ENCODE results near the gene PLA2G15. TPM values are rescaled to one million over a fixed set of nuclear protein-coding genes. Genes with fewer than 3 reads are reported as not detected.
A peak's percentile ranks its signal among the peaks of the same experiment; 100 is the strongest.

PLA2G15 gene, protein sequence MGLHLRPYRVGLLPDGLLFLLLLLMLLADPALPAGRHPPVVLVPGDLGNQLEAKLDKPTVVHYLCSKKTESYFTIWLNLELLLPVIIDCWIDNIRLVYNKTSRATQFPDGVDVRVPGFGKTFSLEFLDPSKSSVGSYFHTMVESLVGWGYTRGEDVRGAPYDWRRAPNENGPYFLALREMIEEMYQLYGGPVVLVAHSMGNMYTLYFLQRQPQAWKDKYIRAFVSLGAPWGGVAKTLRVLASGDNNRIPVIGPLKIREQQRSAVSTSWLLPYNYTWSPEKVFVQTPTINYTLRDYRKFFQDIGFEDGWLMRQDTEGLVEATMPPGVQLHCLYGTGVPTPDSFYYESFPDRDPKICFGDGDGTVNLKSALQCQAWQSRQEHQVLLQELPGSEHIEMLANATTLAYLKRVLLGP
- total RNA-seq (2014; rRNA removed; shearing (Covaris generic)) (36.2 and 47.6 TPM in 2 replicates), polyA plus RNA-seq (2016; fragmentation: Nextera tagmentation; extraction: Ambion mirVana) (24.8 and 26.0 TPM in 2 replicates)

DNA sequence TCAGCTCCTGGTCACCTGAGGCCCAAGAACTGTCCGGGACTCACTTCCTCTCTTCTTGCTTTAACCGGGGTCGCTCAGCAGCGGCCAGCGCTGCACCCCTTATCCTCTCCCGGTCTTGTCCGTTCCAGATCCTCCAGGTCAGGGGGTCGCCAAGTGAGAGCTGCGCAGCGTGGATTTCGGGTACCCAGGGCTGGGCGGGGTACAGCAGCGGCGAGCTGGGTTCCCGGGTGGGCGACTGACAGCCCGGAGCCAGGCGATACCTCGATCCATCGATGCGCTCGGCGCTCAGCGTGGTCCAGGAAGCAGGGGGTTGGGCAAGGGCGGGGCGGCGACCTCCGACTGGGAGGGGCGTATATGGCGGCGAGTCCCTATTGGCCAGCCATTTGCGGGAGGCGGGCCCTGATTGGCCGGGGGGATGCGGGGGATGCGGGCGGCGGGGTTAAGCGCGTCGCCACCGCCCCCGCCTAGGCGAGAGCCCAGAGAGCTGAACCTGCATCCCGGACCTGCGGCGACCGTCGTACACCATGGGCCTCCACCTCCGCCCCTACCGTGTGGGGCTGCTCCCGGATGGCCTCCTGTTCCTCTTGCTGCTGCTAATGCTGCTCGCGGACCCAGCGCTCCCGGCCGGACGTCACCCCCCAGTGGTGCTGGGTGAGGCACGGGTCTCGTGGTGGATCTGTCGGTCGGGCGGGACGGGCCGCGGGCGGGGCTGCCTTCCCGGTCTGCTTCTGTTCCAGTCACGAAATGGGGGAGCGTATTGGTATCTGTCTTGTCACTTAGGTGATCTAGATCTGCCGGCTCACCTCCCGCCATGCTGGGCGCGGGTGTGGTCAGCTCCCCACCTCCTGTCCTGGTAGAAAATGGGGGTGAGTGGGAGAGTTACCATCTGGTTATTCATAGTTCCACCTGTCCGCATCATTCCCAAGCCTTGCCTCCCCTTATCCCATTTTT is at the start of gene PLA2G15:
Gene PLA2G15 (plus strand): TSS at position 471 of the 951 bp plus-strand sequence. CDS start 54 bp downstream, at position 525.
- no peaks in the 10 kb centered on the region for H4K20me1 ChIP-seq (ENCODE audit: insufficient read depth)
- no peaks in the 10 kb centered on the region for H3F3A ChIP-seq (ENCODE audit: insufficient read depth)
- no peak within 1 kb of the TSS for H3K27ac ChIP-seq
- no peaks in the 10 kb centered on the region for H3K9me3 ChIP-seq (ENCODE audit: low read depth)
- H3K36me3 ChIP-seq (ENCODE audit: low read depth), result no peaks in the 10 kb centered on the region
- H3K4me3 ChIP-seq, result peak within 1 kb of the TSS; percentile 91
- H3K9ac ChIP-seq, result peak within 1 kb of the TSS; percentile 78
- DNase-seq, result peak; percentile 97
- H3K79me2 ChIP-seq (ENCODE audit: insufficient read depth), result peaks cover 31% of the 10 kb centered on the region
- in situ Hi-C loops (cut with MboI), result no loop called here
- 1 to 6% methylated on average over 36 to 75 of the region's 75 CpGs for WGBS, 2 experiments (ENCODE audit: low coverage in 1 of 2, low lambda C conversion rate in 2 of 2, missing lambda C conversion rate in 2 of 2)
- peak within 1 kb of the TSS; percentile 93 for H3K4me2 ChIP-seq (ENCODE audit: unreplicated experiment)
- TF ChIP-seq EZH2 (IDR thresholded peaks at IDR 0.05; ENCODE audit: insufficient read depth, poor library complexity, severe bottlenecking) (no peak), EZH2phosphoT487 (IDR thresholded peaks at IDR 0.05; ENCODE audit: insufficient read depth, low read depth) (no peak)
- H2AFZ ChIP-seq, result peak within 1 kb of the TSS; percentile 95
- peaks cover 10% of the 10 kb centered on the region for H3K4me1 ChIP-seq (ENCODE audit: insufficient read depth)
- H3K27me3 ChIP-seq (replicated peaks; ENCODE audit: insufficient read depth), result no peaks in the 10 kb centered on the region
- H3K9me2 ChIP-seq (ENCODE audit: insufficient read depth), result no peaks in the 10 kb centered on the region

DNA sequence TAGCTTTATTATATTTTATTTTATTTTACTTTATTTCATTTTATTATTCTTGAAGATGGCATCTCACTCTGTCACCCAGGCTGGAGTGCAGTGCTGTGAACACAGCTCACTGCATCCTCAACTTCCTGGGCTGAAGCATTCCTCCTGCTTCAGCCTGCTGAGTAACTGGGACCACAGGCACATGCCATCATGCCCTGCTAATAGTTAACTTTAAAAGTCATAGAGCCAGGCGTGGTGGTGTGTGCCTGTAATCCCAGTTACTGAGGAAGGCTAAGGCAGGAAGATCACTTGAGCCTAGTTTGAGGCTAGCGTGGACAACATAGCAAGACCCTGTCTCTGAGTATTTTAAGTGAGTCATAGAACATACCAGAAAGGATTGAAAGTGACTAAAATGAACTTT is 47.9 kb upstream of the PLA2G15 start:
- in situ Hi-C loops (cut with MboI), result no loop called here
- DNase-seq, result peak; percentile 59
- H3K9me3 ChIP-seq (ENCODE audit: low read depth), result no peaks in the 10 kb centered on the region
- H3K9me2 ChIP-seq (ENCODE audit: insufficient read depth), result no peaks in the 10 kb centered on the region
- H4K20me1 ChIP-seq (ENCODE audit: insufficient read depth), result no peaks in the 10 kb centered on the region
- 94% methylated on average over 2 of the region's 2 CpGs for WGBS, 2 experiments (ENCODE audit: low coverage in 1 of 2, low lambda C conversion rate in 2 of 2, missing lambda C conversion rate in 2 of 2)
- H3K27ac ChIP-seq, result no peak overlapping the region
- no peak overlapping the region for H3K4me3 ChIP-seq
- no peak overlapping the region for H2AFZ ChIP-seq
- H3K4me2 ChIP-seq (ENCODE audit: unreplicated experiment), result no peak overlapping the region
- H3F3A ChIP-seq (ENCODE audit: insufficient read depth), result no peaks in the 10 kb centered on the region
- H3K4me1 ChIP-seq (ENCODE audit: insufficient read depth), result no peaks in the 10 kb centered on the region
- no peaks in the 10 kb centered on the region for H3K79me2 ChIP-seq (ENCODE audit: insufficient read depth)
- no peak overlapping the region for H3K9ac ChIP-seq
- H3K27me3 ChIP-seq (replicated peaks; ENCODE audit: insufficient read depth), result no peaks in the 10 kb centered on the region
- no peaks in the 10 kb centered on the region for H3K36me3 ChIP-seq (ENCODE audit: low read depth)
- TF ChIP-seq EZH2phosphoT487 (IDR thresholded peaks at IDR 0.05; ENCODE audit: insufficient read depth, low read depth) (no peak), EZH2 (IDR thresholded peaks at IDR 0.05; ENCODE audit: insufficient read depth, poor library complexity, severe bottlenecking) (no peak)

DNA sequence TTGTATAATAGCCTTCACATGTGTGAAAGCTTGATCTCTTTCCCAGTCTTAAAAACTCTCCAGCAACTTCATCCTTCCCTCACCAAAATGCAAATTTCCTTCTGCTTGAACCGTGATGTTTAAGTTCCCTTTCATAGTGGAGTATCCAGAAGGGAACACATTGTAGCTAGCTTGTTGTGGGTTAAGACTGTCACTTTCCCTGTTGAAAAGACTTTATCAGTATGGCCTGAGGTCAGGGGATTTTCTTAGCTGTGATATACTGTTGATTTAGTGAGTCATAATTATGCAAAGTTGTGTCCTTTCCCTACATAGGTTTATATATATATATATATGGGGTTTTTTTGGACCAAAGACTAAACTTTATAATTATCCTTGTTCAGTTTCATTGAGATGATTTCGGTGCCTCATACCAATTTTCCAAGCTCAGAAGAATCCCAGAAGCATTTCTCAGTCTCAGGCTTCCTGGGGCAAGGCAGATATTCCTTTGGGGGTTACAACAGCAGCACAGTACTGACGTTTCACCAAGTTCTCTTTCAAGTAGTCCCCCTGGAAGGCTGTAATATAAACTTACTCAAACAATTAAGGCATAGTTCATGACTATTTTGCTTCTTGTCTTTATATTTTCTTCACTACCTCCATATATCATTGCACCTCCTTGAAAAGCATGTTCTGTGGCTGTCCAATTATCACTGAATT is 44.9 kb upstream of the PLA2G15 start:
- Histone ChIP-seq H3K9me2 (ENCODE audit: insufficient read depth) (0 out of 2 replicates have a peak, but pooled peaks cover 3% of the 10 kb centered on the region), H3K27me3 (replicated peaks; ENCODE audit: insufficient read depth) (no peaks in the 10 kb centered on the region), H3K27ac (no peak overlapping the region), H3F3A (ENCODE audit: insufficient read depth) (no peaks in the 10 kb centered on the region), H2AFZ (no peak overlapping the region), H3K4me3 (no peak overlapping the region), H3K79me2 (ENCODE audit: insufficient read depth) (no peaks in the 10 kb centered on the region), H3K4me1 (ENCODE audit: insufficient read depth) (no peaks in the 10 kb centered on the region), H4K20me1 (ENCODE audit: insufficient read depth) (no peaks in the 10 kb centered on the region), H3K9ac (no peak overlapping the region), H3K9me3 (ENCODE audit: low read depth) (no peaks in the 10 kb centered on the region), H3K4me2 (ENCODE audit: unreplicated experiment) (no peak overlapping the region), H3K36me3 (ENCODE audit: low read depth) (no peaks in the 10 kb centered on the region)
- DNase-seq, result peak; percentile 30
- TF ChIP-seq EZH2 (IDR thresholded peaks at IDR 0.05; ENCODE audit: insufficient read depth, poor library complexity, severe bottlenecking) (no peak), EZH2phosphoT487 (IDR thresholded peaks at IDR 0.05; ENCODE audit: insufficient read depth, low read depth) (no peak)
- in situ Hi-C loops (cut with MboI), result no loop called here
- 38 to 54% methylated on average over 3 of the region's 3 CpGs for WGBS, 2 experiments (ENCODE audit: low coverage in 1 of 2, low lambda C conversion rate in 2 of 2, missing lambda C conversion rate in 2 of 2)

DNA sequence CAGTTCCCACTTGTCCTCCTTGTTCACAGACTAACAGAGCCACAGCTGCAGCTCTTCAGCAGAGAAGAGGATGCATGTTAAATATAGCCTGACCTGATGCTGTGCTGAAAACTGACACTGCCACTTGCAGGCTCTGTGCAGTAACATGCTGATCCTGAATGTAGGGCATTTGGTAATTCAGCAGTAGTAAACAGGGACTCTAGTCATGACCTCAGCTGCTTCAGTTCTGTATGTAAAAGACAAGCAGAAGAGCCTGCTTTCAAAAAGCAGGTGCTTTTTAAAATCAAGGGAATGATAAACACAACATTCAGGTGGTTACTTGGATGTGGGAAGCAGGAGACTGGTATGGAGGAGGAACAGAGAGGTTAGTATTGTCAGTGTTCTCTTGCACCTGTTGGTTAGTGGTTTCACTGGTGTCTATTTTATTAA is 43.1 kb upstream of the PLA2G15 start:
- H3K79me2 ChIP-seq (ENCODE audit: insufficient read depth), result no peaks in the 10 kb centered on the region
- no peaks in the 10 kb centered on the region for H3K36me3 ChIP-seq (ENCODE audit: low read depth)
- TF ChIP-seq EZH2phosphoT487 (IDR thresholded peaks at IDR 0.05; ENCODE audit: insufficient read depth, low read depth) (no peak), EZH2 (IDR thresholded peaks at IDR 0.05; ENCODE audit: insufficient read depth, poor library complexity, severe bottlenecking) (no peak)
- DNase-seq, result no peak
- no peaks in the 10 kb centered on the region for H3K4me1 ChIP-seq (ENCODE audit: insufficient read depth)
- in situ Hi-C loops (cut with MboI), result no loop called here
- no peak overlapping the region for H3K9ac ChIP-seq
- no peaks in the 10 kb centered on the region for H3K9me3 ChIP-seq (ENCODE audit: low read depth)
- no peaks in the 10 kb centered on the region for H3K27me3 ChIP-seq (replicated peaks; ENCODE audit: insufficient read depth)
- H3K27ac ChIP-seq, result no peak overlapping the region
- H4K20me1 ChIP-seq (ENCODE audit: insufficient read depth), result no peaks in the 10 kb centered on the region
- H3K9me2 ChIP-seq (ENCODE audit: insufficient read depth), result 0 out of 2 replicates have a peak, but pooled peaks cover 4% of the 10 kb centered on the region
- no peaks in the 10 kb centered on the region for H3F3A ChIP-seq (ENCODE audit: insufficient read depth)
- no peak overlapping the region for H3K4me3 ChIP-seq
- no peak overlapping the region for H3K4me2 ChIP-seq (ENCODE audit: unreplicated experiment)
- no peak overlapping the region for H2AFZ ChIP-seq

All from GM23248 (cell line).